Measurements from ENCODE around the gene RPS6KA3.

RPS6KA3 gene

GRCh38 chrX:20248592-20249192 lies 18.0 kb downstream of the RPS6KA3 start:
- no peak for ATAC-seq
- TF ChIP-seq SNAI2 (CRISPR knock-in tag; IDR thresholded peaks at IDR 0.05), result no peak
- no peak for TF ChIP-seq OSR1 (CRISPR knock-in tag; IDR thresholded peaks at IDR 0.05)
- TF ChIP-seq PPARA (CRISPR knock-in tag; IDR thresholded peaks at IDR 0.05; ENCODE audit: borderline replicate concordance), result no peak
- TF ChIP-seq PATZ1 (CRISPR knock-in tag; IDR thresholded peaks at IDR 0.05; ENCODE audit: borderline replicate concordance), result no peak
- no peak for TF ChIP-seq CSDC2 (CRISPR knock-in tag; IDR thresholded peaks at IDR 0.05)
- TF ChIP-seq GLIS3 (CRISPR knock-in tag; IDR thresholded peaks at IDR 0.05), result no peak
- TF ChIP-seq ISL1 (CRISPR knock-in tag; IDR thresholded peaks at IDR 0.05), result no peak
- TF ChIP-seq TCF4 (CRISPR knock-in tag; IDR thresholded peaks at IDR 0.05; ENCODE audit: borderline replicate concordance), result no peak

GRCh38 chrX:20244931-20245330 lies 21.8 kb downstream of the RPS6KA3 start:
- TF ChIP-seq SNAI2 (CRISPR knock-in tag; IDR thresholded peaks at IDR 0.05) (no peak), TOX (CRISPR knock-in tag; IDR thresholded peaks at IDR 0.05; ENCODE audit: borderline replicate concordance) (no peak), ARNTL (CRISPR knock-in tag; IDR thresholded peaks at IDR 0.05; ENCODE audit: borderline replicate concordance, low read depth) (no peak), BACH2 (CRISPR knock-in tag; IDR thresholded peaks at IDR 0.05; ENCODE audit: borderline replicate concordance) (no peak), CREB5 (CRISPR knock-in tag; IDR thresholded peaks at IDR 0.05; ENCODE audit: low read depth) (no peak), TCF4 (CRISPR knock-in tag; IDR thresholded peaks at IDR 0.05; ENCODE audit: borderline replicate concordance) (no peak), RARB (CRISPR knock-in tag; IDR thresholded peaks at IDR 0.05) (no peak), ISL1 (CRISPR knock-in tag; IDR thresholded peaks at IDR 0.05) (no peak), ZFP3 (CRISPR knock-in tag; IDR thresholded peaks at IDR 0.05) (no peak), PATZ1 (CRISPR knock-in tag; IDR thresholded peaks at IDR 0.05; ENCODE audit: borderline replicate concordance) (no peak), ZFP30 (CRISPR knock-in tag; IDR thresholded peaks at IDR 0.05) (no peak), TSHZ2 (CRISPR knock-in tag; IDR thresholded peaks at IDR 0.05) (no peak), ZNF8 (CRISPR knock-in tag; IDR thresholded peaks at IDR 0.05) (no peak)
- ATAC-seq, result no peak

GRCh38 chrX:20240201-20240600 lies 26.5 kb downstream of the RPS6KA3 start:
- ATAC-seq, result no peak
- TF ChIP-seq CREB5 (CRISPR knock-in tag; IDR thresholded peaks at IDR 0.05; ENCODE audit: low read depth) (no peak), TSHZ2 (CRISPR knock-in tag; IDR thresholded peaks at IDR 0.05) (no peak), SNAI2 (CRISPR knock-in tag; IDR thresholded peaks at IDR 0.05) (no peak), ZC3H10 (CRISPR knock-in tag; IDR thresholded peaks at IDR 0.05) (no peak), ZNF8 (CRISPR knock-in tag; IDR thresholded peaks at IDR 0.05) (no peak), ZFP30 (CRISPR knock-in tag; IDR thresholded peaks at IDR 0.05) (no peak), PATZ1 (CRISPR knock-in tag; IDR thresholded peaks at IDR 0.05; ENCODE audit: borderline replicate concordance) (no peak), POU6F1 (CRISPR knock-in tag; IDR thresholded peaks at IDR 0.05; ENCODE audit: borderline replicate concordance, low read depth) (no peak), ISL1 (CRISPR knock-in tag; IDR thresholded peaks at IDR 0.05) (no peak), TOX (CRISPR knock-in tag; IDR thresholded peaks at IDR 0.05; ENCODE audit: borderline replicate concordance) (no peak), TCF4 (CRISPR knock-in tag; IDR thresholded peaks at IDR 0.05; ENCODE audit: borderline replicate concordance) (no peak), ARNTL (CRISPR knock-in tag; IDR thresholded peaks at IDR 0.05; ENCODE audit: borderline replicate concordance, low read depth) (no peak), ESRRG (CRISPR knock-in tag; IDR thresholded peaks at IDR 0.05) (no peak), CSDC2 (CRISPR knock-in tag; IDR thresholded peaks at IDR 0.05) (no peak)
